Body of pancreas (tissue), 4 donors: ENCODE data around the gene BCL2. TPM values are rescaled to one million over a fixed set of nuclear protein-coding genes. Genes with fewer than 3 reads are reported as not detected.

Source experiments
- ATAC-seq: fragments of 150-250 bp; one replicate; pipeline ENCODE4 v1.9.1; 2016
- DNase-seq, 4 donors: peaks; one replicate each; pipeline ENCODE4 v3.0.0-alpha.2; 2019
- H3K27ac ChIP-seq, 4 donors: fragments of 200-600 bp; sonication (generic); 1 replicate in 3 of 4; 2 replicates in 1 of 4; pipeline versions ENCODE4 v1.5.1 to v1.6.1; 2016 to 2019; ENCODE audit warnings: mild to moderate bottlenecking in 1 of 4, mixed read lengths in 1 of 4, moderate library complexity in 1 of 4
- H3K27me3 ChIP-seq, 2 donors: fragments of 200-600 bp; sonication (generic); one replicate each; pipeline ENCODE4 v1.6.0; 2016; ENCODE audit warnings: mild to moderate bottlenecking in 1 of 2
- H3K36me3 ChIP-seq, 2 donors: fragments of 200-600 bp; sonication (generic); replicated peaks in 1 of 2; 2 replicates each; pipeline ENCODE4 v1.5.1; 2016; ENCODE audit warnings: low read depth in 2 of 2; ENCODE audit not compliant: insufficient read depth in 1 of 2
- H3K4me1 ChIP-seq: fragments of 200-600 bp; sonication (generic); one replicate; pipeline ENCODE4 v1.6.0; 2016
- H3K4me3 ChIP-seq, 2 donors: fragments of 200-600 bp; sonication (generic); 1 replicate in 1 of 2; 2 replicates in 1 of 2; pipeline ENCODE4 v1.5.1; 2016 to 2019
- H3K9me3 ChIP-seq, 3 donors: fragments of 200-600 bp; sonication (generic); 1 replicate in 2 of 3; 2 replicates in 1 of 3; pipeline ENCODE4 v1.5.1; 2016
- POLR2A ChIP-seq, 3 donors: fragments of 450-650 bp; IDR thresholded peaks; one replicate each; pipeline ENCODE4 v1.6.1; 2016; ENCODE audit warnings: antibody characterized with exemption in 3 of 3, mild to moderate bottlenecking in 2 of 3
- WGBS, 2 donors: methylation state at CpG; one replicate each; pipeline ENCODE4 v1.1.5; 2017; 5-methylcytosine and 5-hydroxymethylcytosine counted together
- intact Hi-C: fragments of 100-400 bp; cut with DNase I; formaldehyde crosslinking; loops from one replicate; pipeline ENCODE4 v1.15.1; 2023
- total RNA-seq, 2 donors: library from RNA; depleted of rRNA; stranded (reverse); fragments of >200 nt; gene quantifications; one replicate each; pipeline ENCODE4 v1.1.0, GENCODE V29; 2016
- TF ChIP-seq, protein P1 (sequence below), 7 experiments: fragments of 450-650 bp in 4 of 7; fragments of 200-600 bp in 3 of 7; sonication (generic) in 3 of 7; IDR thresholded peaks; one replicate each; pipeline ENCODE4 v1.5.1; 2016 to 2019; ENCODE audit warnings: antibody characterized with exemption in 7 of 7

The BCL2 gene
- total RNA-seq, 2 donors from 2014 or later = 10.1 to 18.5 TPM

DNA sequence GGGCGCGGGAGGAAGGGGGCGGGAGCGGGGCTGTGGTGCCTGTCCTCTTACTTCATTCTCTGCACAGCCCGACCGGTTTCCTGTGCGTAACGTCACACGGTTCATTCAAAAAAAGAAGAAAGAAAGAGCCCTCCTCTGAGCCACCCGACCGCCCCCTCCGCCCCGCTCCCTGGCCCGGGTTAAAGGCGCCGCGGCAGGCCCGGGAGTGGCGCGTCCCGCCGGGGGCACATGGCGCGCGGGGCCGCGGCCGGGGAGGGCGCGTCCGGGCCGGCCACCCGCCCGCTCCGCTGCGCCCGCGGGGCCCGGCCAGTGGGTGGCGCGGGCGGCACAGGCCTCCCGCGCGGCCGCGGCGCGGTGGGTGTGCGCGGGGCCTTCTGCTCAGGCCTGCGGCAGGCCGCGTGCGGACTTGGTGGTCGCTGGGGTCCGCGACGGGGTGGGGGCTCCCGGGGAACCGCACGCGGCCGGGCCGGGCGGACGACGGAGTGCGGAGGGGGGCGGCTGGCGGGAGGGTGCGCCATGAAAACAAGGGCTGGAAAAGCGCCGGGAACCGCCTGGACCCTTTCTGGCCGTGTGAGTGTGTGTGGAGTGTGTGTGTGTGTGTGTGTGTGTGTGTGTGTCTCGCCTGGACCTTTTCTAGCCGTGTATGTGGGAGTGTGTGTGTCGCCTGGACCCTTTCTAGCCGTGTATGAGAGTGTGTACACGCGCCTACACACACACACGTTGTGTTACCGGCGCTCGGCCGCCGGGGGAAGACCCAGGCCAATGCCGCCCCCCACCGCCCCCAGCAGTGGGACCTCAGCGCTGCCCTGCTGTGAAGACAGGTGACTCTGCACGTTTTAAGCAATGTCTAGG is 780 bp upstream of the BCL2 start:
- H3K4me1 ChIP-seq = peaks cover 35% of the 10 kb centered on the region
- TF ChIP-seq, protein P1, sequence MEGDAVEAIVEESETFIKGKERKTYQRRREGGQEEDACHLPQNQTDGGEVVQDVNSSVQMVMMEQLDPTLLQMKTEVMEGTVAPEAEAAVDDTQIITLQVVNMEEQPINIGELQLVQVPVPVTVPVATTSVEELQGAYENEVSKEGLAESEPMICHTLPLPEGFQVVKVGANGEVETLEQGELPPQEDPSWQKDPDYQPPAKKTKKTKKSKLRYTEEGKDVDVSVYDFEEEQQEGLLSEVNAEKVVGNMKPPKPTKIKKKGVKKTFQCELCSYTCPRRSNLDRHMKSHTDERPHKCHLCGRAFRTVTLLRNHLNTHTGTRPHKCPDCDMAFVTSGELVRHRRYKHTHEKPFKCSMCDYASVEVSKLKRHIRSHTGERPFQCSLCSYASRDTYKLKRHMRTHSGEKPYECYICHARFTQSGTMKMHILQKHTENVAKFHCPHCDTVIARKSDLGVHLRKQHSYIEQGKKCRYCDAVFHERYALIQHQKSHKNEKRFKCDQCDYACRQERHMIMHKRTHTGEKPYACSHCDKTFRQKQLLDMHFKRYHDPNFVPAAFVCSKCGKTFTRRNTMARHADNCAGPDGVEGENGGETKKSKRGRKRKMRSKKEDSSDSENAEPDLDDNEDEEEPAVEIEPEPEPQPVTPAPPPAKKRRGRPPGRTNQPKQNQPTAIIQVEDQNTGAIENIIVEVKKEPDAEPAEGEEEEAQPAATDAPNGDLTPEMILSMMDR (IDR thresholded peaks at IDR 0.05) = peak in 3 of 7 experiments; percentile 18 to 64 (median 43)
- peak in 2 of 3 donors; percentile 42 to 50 for TF ChIP-seq POLR2A (IDR thresholded peaks at IDR 0.05)
- intact Hi-C loops = loop anchor here (5.0 kb wide), 1 partner anchor 298 kb away; no protein-coding TSS in a partner anchor
- peak overlapping the region; percentile 64 to 89 (median 84) for H3K27ac ChIP-seq
- DNase-seq (peak; percentile 75 to 91 (median 79)), ATAC-seq (peak; percentile 82)
- H3K36me3 ChIP-seq = no peaks in the 10 kb centered on the region
- H3K27me3 ChIP-seq = no peaks in the 10 kb centered on the region
- 0 to 1% methylated on average over 28 to 75 of the region's 92 CpGs for WGBS, 2 donors
- H3K4me3 ChIP-seq = no peak overlapping the region
- H3K9me3 ChIP-seq = no peaks in the 10 kb centered on the region

DNA sequence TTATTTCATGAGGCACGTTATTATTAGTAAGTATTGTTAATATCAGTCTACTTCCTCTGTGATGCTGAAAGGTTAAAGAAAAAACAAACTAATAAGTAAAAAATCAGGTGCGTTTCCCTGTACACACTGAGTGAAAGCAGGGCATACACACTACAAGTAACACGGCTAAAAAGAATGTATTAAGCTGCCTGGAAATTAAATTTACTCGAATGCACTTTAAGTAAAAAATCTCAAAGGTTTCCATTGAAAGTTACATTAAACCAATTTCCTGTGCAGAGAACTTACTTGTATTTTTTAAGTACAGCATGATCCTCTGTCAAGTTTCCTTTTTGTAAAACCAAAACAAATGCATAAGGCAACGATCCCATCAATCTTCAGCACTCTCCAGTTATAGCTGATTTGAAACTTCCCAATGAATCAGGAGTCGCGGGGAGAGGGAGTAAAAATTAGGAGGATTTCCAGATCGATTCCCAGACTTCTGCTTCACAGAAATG is 633 bp downstream of the BCL2 start:
- 0 to 1% methylated on average over 8 of the region's 8 CpGs for WGBS, 2 donors
- TF ChIP-seq, protein P1 (IDR thresholded peaks at IDR 0.05) = no peak
- TF ChIP-seq POLR2A (IDR thresholded peaks at IDR 0.05) = no peak
- DNase-seq = no peak
- intact Hi-C loops = no loop called here
- Histone ChIP-seq H3K4me1 (peaks cover 30% of the 10 kb centered on the region), H3K27ac (peak overlapping the region in 3 of 4 donors; percentile 73 to 85 (median 83)), H3K27me3 (no peaks in the 10 kb centered on the region), H3K9me3 (no peaks in the 10 kb centered on the region), H3K4me3 (peak overlapping the region; percentile 47 to 48), H3K36me3 (no peaks in the 10 kb centered on the region)
- ATAC-seq = no peak

DNA sequence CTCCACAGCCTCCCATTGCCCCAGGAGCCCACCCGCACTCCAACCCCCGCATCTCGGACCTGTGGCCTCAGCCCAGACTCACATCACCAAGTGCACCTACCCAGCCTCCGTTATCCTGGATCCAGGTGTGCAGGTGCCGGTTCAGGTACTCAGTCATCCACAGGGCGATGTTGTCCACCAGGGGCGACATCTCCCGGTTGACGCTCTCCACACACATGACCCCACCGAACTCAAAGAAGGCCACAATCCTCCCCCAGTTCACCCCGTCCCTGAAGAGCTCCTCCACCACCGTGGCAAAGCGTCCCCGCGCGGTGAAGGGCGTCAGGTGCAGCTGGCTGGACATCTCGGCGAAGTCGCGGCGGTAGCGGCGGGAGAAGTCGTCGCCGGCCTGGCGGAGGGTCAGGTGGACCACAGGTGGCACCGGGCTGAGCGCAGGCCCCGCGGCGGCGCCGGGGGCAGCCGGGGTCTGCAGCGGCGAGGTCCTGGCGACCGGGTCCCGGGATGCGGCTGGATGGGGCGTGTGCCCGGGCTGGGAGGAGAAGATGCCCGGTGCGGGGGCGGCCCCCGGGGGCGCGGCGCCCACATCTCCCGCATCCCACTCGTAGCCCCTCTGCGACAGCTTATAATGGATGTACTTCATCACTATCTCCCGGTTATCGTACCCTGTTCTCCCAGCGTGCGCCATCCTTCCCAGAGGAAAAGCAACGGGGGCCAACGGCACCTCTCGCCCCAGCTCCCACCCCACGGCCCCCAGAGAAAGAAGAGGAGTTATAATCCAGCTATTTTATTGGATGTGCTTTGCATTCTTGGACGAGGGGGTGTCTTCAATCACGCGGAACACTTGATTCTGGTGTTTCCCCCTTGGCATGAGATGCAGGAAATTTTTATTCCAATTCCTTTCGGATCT is 1.3 kb downstream of the BCL2 start:
- TF ChIP-seq POLR2A (IDR thresholded peaks at IDR 0.05) = peak in 1 of 3 donors; percentile 11
- TF ChIP-seq, protein P1 (IDR thresholded peaks at IDR 0.05) = peak; percentile 27 to 72 (median 54)
- intact Hi-C loops = no loop called here
- peak; percentile 20 for ATAC-seq

DNA sequence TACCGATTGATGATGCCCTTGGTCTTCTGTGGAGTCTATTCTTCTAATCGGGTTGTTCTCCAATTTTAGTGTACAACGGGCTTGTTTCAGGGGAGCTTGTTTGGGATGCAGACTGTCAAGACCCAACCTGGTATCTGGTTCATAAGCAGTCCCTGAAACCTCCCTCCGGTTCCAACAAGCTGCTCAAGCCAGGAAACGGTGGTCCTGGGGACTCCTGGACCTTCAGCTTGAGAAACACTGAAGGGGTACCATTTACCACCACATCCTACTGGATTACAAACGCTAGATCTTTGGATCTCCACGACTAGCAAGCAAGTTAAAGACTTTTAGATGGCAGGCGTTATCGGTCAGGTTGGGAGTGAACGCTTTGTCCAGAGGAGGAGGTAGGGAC is 2.0 kb downstream of the BCL2 start:
- H3K9me3 ChIP-seq = no peaks in the 10 kb centered on the region
- peak overlapping the region in 3 of 4 donors; percentile 63 to 85 (median 71) for H3K27ac ChIP-seq
- TF ChIP-seq, protein P1 (IDR thresholded peaks at IDR 0.05) = no peak
- no peak for TF ChIP-seq POLR2A (IDR thresholded peaks at IDR 0.05)
- H3K27me3 ChIP-seq = no peaks in the 10 kb centered on the region
- ATAC-seq (no peak), DNase-seq (no peak)
- no peaks in the 10 kb centered on the region for H3K36me3 ChIP-seq
- H3K4me3 ChIP-seq = no peak overlapping the region
- WGBS, 2 donors = 67 to 79% methylated on average over 10 of the region's 10 CpGs
- intact Hi-C loops = no loop called here
- peaks cover 26% of the 10 kb centered on the region for H3K4me1 ChIP-seq

More for the DNA sequence above, 1.3 kb downstream of the BCL2 start:
- H3K4me3 ChIP-seq = peak overlapping the region in 1 of 2 donors; percentile 48
- H3K4me1 ChIP-seq = peaks cover 30% of the 10 kb centered on the region
- H3K9me3 ChIP-seq = no peaks in the 10 kb centered on the region
- 4% methylated on average over 17 to 66 of the region's 66 CpGs for WGBS, 2 donors
- H3K36me3 ChIP-seq = no peaks in the 10 kb centered on the region
- DNase-seq = peak; percentile 50 to 63 (median 60)
- no peaks in the 10 kb centered on the region for H3K27me3 ChIP-seq
- H3K27ac ChIP-seq = peak overlapping the region; percentile 35 to 85 (median 67)
